DND-41 (cell line): ENCODE results near the gene ASXL1.

Experiments used
- ATAC-seq: fragments of 200-7000 bp; cut with Tn5 transposase; 3 replicates; pipeline ENCODE4 v1.9.1; 2021; ENCODE audit warnings: low read depth; ENCODE audit not compliant: insufficient read depth
- DNase-seq: peaks from one replicate; pipeline ENCODE4 v3.0.0-alpha.2; 2020
- H2AFZ ChIP-seq: 2 replicates; pipeline ENCODE4 v1.6.0; 2012; ENCODE audit warnings: low read depth, low read length
- H3K27ac ChIP-seq: 2 replicates; pipeline ENCODE4 v1.5.1; 2012; ENCODE audit warnings: low read length, inconsistent platforms
- H3K27me3 ChIP-seq: fragments of 200-600 bp; sonication (generic); 2 replicates; pipeline ENCODE4 v1.6.0; 2012; ENCODE audit warnings: low read length, mild to moderate bottlenecking, inconsistent platforms; ENCODE audit not compliant: insufficient read depth, poor library complexity
- H3K36me3 ChIP-seq: 2 replicates; pipeline ENCODE4 v1.5.1; 2012; ENCODE audit warnings: low read length, inconsistent platforms; ENCODE audit not compliant: insufficient read depth
- H3K4me1 ChIP-seq: 2 replicates; pipeline ENCODE4 v1.5.1; 2012; ENCODE audit warnings: mild to moderate bottlenecking, low read length; ENCODE audit not compliant: insufficient read depth
- H3K4me2 ChIP-seq: 2 replicates; pipeline ENCODE4 v1.6.0; 2012; ENCODE audit warnings: mild to moderate bottlenecking, moderate library complexity, low read length, inconsistent platforms; ENCODE audit not compliant: insufficient read depth
- H3K4me3 ChIP-seq, 2 experiments: fragments of 200-600 bp in 1 of 2; shearing (Covaris generic) in 1 of 2; 2 replicates each; pipeline ENCODE4 v1.5.1; 2012 to 2016; ENCODE audit warnings: inconsistent platforms in 2 of 2, low read length in 2 of 2, mild to moderate bottlenecking in 2 of 2, low read depth in 1 of 2, moderate library complexity in 1 of 2
- H3K79me2 ChIP-seq: 2 replicates; pipeline ENCODE4 v1.6.0; 2012; ENCODE audit warnings: low read length, inconsistent platforms; ENCODE audit not compliant: insufficient read depth
- H3K9ac ChIP-seq: 2 replicates; pipeline ENCODE4 v1.6.0; 2012; ENCODE audit warnings: low read depth, mild to moderate bottlenecking, inconsistent platforms, low read length, moderate library complexity
- H3K9me3 ChIP-seq: 2 replicates; pipeline ENCODE4 v1.5.1; 2012; ENCODE audit warnings: low read length, moderate library complexity, mild to moderate bottlenecking, inconsistent platforms; ENCODE audit not compliant: insufficient read depth, severe bottlenecking
- H4K20me1 ChIP-seq: 2 replicates; pipeline ENCODE4 v1.6.0; 2012; ENCODE audit warnings: low read length; ENCODE audit not compliant: insufficient read depth
- EZH2 ChIP-seq: IDR thresholded peaks from 3 replicates; pipeline ENCODE4 v1.6.1; 2012; ENCODE audit warnings: borderline replicate concordance, low read depth, mild to moderate bottlenecking, moderate library complexity, low read length, inconsistent platforms; ENCODE audit not compliant: severe bottlenecking
- TF ChIP-seq, protein P1 (sequence below): IDR thresholded peaks from 2 replicates; pipeline ENCODE4 v1.5.1; 2012; ENCODE audit warnings: borderline replicate concordance, low read length, moderate library complexity, mild to moderate bottlenecking; ENCODE audit not compliant: poor library complexity, severe bottlenecking; ENCODE audit errors: extremely low read depth

Gene ASXL1

DNA sequence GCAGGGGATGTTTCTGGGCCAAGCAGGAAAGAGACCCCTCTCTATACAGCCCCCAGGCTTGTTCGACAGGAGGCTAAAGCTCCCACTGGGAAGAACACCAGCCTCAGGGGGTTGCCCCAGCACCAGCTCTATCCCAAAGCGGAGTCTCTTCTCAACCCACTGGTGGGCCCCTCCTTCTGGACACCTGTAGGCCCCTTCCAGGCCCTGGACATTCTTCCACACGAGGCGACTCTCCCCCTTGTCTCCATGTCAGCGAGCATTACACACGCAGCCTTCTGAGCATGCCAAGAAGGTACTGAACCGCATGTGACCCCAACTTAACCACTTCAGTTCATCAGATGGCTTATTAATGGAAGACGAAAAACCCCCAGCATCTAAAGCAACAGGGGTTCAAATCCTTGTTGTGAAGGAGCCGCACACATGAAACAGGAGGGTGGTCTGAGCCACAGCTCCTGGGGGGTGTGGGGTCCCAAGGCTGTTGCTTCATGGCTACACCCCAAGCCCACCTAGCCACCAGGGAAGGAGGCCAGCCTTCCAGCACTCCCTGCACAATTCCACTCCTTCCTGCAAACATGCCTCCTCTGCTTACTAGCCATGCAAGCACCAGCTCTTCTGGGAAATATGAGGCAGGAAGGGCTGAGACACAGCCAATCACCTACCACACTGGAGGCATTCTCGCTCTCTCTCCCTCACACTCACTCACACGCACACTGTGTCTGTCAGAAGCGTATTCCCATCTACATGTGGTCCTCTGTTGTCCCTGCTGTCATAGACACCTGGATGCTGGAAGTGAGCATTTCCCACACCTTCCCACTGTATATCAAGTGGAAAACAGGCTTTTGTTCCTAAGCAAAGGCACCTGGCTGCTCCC is 122.5 kb downstream of the ASXL1 start:
- H3K36me3 ChIP-seq: peaks cover 19% of the 10 kb centered on the region
- peaks cover 72% of the 10 kb centered on the region for H4K20me1 ChIP-seq
- H3K9me3 ChIP-seq: no peaks in the 10 kb centered on the region
- peaks cover 35% of the 10 kb centered on the region for H3K4me1 ChIP-seq
- H3K79me2 ChIP-seq: peaks cover 83% of the 10 kb centered on the region
- H3K9ac ChIP-seq: peak overlapping the region; percentile 18; the same call in 1 of the 2 replicates
- no peak overlapping the region for H3K4me3 ChIP-seq
- H3K4me2 ChIP-seq: peak overlapping the region; percentile 26; the same call in 1 of the 2 replicates
- peak overlapping the region; percentile 17 for H3K27ac ChIP-seq
- ATAC-seq: no peak
- no peaks in the 10 kb centered on the region for H3K27me3 ChIP-seq
- H2AFZ ChIP-seq: no peak overlapping the region
- no peak for DNase-seq
- no peak for TF ChIP-seq EZH2
- TF ChIP-seq, protein P1, sequence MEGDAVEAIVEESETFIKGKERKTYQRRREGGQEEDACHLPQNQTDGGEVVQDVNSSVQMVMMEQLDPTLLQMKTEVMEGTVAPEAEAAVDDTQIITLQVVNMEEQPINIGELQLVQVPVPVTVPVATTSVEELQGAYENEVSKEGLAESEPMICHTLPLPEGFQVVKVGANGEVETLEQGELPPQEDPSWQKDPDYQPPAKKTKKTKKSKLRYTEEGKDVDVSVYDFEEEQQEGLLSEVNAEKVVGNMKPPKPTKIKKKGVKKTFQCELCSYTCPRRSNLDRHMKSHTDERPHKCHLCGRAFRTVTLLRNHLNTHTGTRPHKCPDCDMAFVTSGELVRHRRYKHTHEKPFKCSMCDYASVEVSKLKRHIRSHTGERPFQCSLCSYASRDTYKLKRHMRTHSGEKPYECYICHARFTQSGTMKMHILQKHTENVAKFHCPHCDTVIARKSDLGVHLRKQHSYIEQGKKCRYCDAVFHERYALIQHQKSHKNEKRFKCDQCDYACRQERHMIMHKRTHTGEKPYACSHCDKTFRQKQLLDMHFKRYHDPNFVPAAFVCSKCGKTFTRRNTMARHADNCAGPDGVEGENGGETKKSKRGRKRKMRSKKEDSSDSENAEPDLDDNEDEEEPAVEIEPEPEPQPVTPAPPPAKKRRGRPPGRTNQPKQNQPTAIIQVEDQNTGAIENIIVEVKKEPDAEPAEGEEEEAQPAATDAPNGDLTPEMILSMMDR: no peak

DNA sequence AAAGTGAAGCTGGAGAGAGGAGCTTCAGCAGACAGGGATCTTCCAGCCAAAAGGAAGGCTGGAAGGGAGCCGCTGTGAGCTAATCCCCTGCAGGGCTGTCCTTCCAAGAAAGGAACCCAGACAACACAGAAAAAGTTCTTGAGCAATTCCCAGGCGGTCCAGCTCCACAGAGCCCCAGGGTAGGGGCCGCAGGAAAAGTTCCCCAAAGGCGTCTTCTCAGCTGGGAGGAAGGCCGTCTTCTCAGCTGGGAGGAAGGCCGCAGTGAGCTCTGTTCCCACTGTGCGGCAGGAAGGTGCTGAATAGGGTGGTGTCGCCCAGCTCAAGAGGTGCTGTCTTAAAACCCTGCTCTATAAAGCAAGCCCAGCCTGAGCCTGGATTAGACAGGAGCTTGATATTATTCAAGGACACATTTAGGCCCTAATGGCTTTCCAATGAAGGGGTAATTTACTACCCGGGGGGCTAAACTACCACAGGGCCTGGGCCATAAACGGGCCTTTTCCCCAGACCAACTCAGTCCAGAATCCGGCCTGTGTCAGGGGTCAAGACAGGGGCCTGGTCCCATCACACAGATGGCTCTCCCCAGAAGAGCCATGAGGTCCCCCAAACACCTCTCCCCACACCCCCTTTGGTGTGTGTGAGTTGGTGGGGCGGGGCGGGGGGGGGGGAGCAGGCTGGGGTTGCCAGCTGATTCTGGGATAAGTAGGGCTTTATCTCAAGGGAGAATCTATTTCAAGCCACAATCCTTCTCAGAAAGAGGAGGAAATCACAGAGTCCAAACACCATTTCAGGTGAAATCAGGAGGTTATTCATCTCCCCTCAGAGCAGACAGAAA is 123.4 kb downstream of the ASXL1 start:
- DNase-seq (no peak), ATAC-seq (no peak)
- Histone ChIP-seq H3K9ac (peak overlapping the region; percentile 58; the same call in 1 of the 2 replicates), H4K20me1 (peaks cover 63% of the 10 kb centered on the region), H2AFZ (no peak overlapping the region), H3K4me2 (peak overlapping the region; percentile 97), H3K4me1 (peaks cover 43% of the 10 kb centered on the region), H3K79me2 (peaks cover 74% of the 10 kb centered on the region), H3K9me3 (no peaks in the 10 kb centered on the region), H3K27ac (peak overlapping the region; percentile 60), H3K4me3 (peak overlapping the region in 1 of 2 experiments; percentile 59; a peak in 1 of 4 replicates), H3K36me3 (peaks cover 19% of the 10 kb centered on the region; the same call in 1 of the 2 replicates), H3K27me3 (no peaks in the 10 kb centered on the region)
- TF ChIP-seq, protein P1: no peak
- TF ChIP-seq EZH2: no peak

DNA sequence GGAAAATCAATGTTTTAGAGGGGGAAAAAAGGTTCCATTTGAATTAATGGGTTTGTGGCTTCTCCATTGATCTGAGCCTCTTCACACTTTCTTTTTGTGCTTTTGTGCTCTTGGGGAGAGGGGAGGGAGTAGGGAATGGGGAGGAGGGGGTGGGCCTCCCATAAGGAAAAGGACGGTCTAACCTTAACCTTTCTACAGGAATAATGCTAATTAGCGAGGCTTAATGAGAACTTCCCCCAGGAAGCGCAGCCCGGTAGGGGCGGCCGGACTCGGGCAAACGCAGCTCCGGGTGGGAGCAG is 124.0 kb downstream of the ASXL1 start:
- peak overlapping the region; percentile 97 for H3K4me2 ChIP-seq
- peaks cover 45% of the 10 kb centered on the region for H3K4me1 ChIP-seq
- no peak overlapping the region for H2AFZ ChIP-seq

More for the DNA sequence above, 124.0 kb downstream of the ASXL1 start:
- Histone ChIP-seq H3K27ac (peak overlapping the region; percentile 60), H3K79me2 (peaks cover 68% of the 10 kb centered on the region), H3K9me3 (no peaks in the 10 kb centered on the region), H3K4me3 (peak overlapping the region in 1 of 2 experiments; percentile 59; a peak in 2 of 4 replicates), H3K27me3 (no peaks in the 10 kb centered on the region), H3K36me3 (peaks cover 19% of the 10 kb centered on the region; the same call in 1 of the 2 replicates), H4K20me1 (peaks cover 57% of the 10 kb centered on the region), H3K9ac (peak overlapping the region; percentile 58)
- TF ChIP-seq, protein P1: no peak
- TF ChIP-seq EZH2: no peak
- no peak for DNase-seq
- ATAC-seq: no peak
